Measurements from ENCODE around the gene MYRF.

MYRF gene

GRCh38 chr11:61727401-61727811, 25.0 kb upstream of the MYRF start:
- no peak for DNase-seq (ENCODE audit: low read depth)
- H3K4me3 ChIP-seq (ENCODE audit: low read depth, low read length): no peak overlapping the region
- TF ChIP-seq, protein P1, sequence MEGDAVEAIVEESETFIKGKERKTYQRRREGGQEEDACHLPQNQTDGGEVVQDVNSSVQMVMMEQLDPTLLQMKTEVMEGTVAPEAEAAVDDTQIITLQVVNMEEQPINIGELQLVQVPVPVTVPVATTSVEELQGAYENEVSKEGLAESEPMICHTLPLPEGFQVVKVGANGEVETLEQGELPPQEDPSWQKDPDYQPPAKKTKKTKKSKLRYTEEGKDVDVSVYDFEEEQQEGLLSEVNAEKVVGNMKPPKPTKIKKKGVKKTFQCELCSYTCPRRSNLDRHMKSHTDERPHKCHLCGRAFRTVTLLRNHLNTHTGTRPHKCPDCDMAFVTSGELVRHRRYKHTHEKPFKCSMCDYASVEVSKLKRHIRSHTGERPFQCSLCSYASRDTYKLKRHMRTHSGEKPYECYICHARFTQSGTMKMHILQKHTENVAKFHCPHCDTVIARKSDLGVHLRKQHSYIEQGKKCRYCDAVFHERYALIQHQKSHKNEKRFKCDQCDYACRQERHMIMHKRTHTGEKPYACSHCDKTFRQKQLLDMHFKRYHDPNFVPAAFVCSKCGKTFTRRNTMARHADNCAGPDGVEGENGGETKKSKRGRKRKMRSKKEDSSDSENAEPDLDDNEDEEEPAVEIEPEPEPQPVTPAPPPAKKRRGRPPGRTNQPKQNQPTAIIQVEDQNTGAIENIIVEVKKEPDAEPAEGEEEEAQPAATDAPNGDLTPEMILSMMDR (IDR thresholded peaks at IDR 0.05; ENCODE audit: insufficient read depth, low read depth, low read length, missing control alignments): no peak

DNA sequence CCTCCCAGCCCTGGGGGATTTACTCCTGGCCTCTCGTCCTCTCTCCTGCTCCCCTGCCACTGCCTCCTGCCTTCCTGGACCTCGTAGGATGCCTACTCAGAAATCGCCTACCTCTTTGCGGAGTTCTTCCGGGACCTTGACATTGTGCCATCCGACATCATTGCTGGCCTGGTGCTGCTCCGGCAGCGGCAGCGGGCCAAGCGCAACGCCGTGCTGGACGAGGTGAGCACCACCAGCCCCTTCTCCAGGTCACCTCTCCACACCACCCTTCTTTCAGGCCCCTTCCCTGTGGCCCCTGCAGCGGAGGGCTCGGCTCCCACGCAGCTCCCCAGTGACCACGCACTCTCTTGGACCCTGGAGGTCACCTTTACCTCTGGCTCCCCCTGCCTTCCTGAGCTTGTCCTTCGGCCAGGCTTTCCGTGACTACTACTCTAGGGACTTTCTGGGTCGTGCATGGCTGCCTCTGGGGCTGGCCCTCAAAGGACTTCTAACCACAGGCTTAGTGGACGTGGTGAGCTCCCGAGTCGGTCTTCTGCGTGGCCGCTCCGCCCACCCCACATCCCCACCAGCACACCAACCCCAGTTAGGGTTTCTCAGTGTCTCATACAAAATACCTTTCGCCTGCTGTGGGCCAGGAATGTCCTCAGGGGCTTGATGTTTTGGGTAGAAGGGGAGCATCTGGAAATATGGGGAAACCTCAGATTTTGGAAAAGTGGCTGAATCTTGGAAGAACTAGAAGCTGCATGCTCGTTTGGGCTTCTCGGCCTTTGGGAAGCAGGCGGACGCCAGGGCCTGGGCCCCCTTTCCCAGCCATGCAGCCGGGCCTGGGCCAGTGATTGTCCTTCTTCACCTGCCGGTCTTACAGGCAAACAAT, 24.1 kb upstream of the MYRF start:
- peak; percentile 38 for DNase-seq (ENCODE audit: low read depth)
- H3K4me3 ChIP-seq (ENCODE audit: low read depth, low read length): no peak overlapping the region
- TF ChIP-seq, protein P1 (IDR thresholded peaks at IDR 0.05; ENCODE audit: insufficient read depth, low read depth, low read length, missing control alignments): no peak

DNA sequence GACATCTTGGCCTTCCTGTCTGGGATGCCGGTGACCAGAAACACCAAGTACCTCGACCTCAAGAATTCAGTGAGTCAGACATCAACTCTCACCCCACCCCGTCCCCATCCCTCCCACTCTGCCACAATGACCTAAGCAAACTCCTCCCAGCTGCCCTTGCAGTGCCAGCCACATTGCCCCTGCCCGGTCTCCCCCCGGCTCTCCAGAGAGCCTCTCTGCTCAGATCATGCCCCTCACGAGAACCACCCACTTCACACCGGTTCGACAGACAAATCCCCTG, 23.6 kb upstream of the MYRF start:
- no peak overlapping the region for H3K4me3 ChIP-seq (ENCODE audit: low read depth, low read length)
- TF ChIP-seq, protein P1 (IDR thresholded peaks at IDR 0.05; ENCODE audit: insufficient read depth, low read depth, low read length, missing control alignments): no peak
- DNase-seq (ENCODE audit: low read depth): peak; percentile 52

DNA sequence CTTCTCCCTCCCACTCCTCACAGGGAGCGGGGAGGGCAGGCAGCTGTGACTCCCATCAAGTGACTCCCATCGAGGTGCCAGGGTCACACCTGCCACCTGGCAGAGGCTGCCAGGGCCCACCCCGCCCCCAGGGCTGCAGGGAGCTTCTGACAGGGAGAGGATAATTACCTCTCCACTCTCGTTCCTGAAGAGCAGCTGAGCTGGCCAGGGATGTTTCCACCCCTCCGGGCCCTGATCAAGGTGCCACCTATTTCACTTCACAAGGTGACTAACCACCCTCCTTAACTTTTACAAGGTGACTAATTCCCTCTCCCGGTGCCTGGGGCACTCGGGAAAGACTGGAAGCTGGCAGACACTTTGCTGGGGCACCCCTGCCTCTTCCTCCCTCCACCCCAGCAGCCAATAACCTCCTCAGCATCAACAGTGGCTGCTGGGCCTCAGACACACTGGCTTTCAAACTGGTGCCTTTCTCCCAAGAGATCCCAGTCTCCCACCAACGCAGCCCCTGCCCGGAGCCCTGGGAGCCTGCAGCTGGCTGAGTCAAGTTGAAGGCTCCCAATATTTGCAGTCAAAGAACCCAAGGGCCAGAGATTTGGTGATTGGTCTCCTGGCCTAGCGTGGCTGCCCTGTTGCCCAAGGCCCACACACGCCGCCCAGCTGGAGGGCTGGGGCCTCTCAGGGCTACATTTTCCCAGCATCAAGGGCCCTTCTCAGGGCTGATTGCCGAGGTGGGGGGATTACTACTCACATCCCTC, 22.0 kb upstream of the MYRF start:
- DNase-seq (ENCODE audit: low read depth): no peak
- no peak overlapping the region for H3K4me3 ChIP-seq (ENCODE audit: low read depth, low read length)
- TF ChIP-seq, protein P1 (IDR thresholded peaks at IDR 0.05; ENCODE audit: insufficient read depth, low read depth, low read length, missing control alignments): no peak

DNA sequence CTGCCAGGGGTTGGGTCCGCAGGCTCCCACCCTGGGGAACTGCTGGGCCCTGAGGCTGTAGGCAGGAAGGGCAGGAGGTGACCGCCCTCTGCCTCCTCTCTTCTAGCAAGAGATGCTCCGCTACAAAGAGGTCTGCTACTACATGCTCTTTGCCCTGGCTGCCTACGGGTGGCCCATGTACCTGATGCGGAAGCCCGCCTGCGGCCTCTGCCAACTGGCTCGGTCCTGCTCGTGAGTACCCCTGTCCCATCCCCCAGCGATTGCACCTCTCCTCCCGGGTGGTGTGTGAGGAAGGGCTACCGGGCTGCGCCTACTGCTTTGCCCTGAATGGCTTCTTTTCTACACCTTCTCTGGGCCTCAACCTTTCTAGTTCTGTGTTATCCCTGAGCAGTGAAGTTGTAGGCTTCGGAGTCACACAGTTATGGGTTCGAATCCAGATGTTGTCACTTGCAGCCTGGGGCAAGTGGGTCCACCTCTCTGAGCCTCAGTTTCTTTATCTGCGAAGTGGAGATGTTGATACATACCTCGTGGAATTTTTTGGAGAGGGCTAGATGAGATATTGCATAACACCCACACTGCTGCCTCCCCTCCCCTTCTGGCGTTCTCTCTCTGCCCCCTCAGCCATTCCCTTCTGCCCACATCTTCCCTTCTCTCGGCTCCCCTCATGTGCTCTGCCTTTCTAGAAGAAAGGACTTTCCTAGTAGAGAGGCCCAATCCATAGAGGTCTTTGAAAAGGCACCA, 21.1 kb upstream of the MYRF start:
- DNase-seq (ENCODE audit: low read depth): no peak
- TF ChIP-seq, protein P1 (IDR thresholded peaks at IDR 0.05; ENCODE audit: insufficient read depth, low read depth, low read length, missing control alignments): no peak
- H3K4me3 ChIP-seq (ENCODE audit: low read depth, low read length): no peak overlapping the region

DNA sequence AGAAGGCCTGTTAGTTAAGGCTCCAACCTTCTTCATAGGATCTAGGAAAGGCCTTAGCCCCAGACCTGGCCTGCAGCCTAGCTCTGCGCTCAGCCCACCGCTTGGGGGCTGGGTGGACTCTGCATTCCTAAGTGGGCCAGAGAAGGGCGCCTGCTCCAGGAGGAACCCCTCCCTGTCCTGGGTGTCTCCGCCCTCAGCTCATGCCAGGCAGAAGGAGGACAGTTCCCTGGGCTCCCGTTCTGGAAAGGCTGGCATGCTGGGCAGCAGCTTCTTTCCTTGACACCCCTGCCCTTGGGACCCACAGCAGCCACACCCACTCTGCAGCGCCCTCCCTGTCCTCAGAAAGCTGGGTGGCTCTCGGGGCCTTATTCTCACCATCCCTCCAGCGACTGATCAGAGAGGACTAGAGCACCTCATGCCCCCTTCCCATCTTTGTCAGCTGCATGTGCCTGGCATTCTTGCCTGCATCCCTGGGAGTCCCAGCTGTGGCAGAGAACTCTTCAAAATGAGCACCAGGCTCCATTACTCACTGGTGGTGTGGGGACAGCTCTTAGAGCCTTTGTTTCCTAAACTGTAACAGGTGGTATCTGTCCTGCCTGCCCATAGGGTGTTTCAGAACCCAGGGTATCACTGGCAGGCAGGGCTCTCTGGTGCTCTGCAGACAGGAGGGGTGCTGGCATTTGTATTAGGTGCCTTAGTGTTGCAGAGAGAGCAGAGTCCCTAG, 20.3 kb upstream of the MYRF start:
- no peak overlapping the region for H3K4me3 ChIP-seq (ENCODE audit: low read depth, low read length)
- TF ChIP-seq, protein P1 (IDR thresholded peaks at IDR 0.05; ENCODE audit: insufficient read depth, low read depth, low read length, missing control alignments): no peak
- no peak for DNase-seq (ENCODE audit: low read depth)
